Left lobe of liver (tissue), 2 donors: ENCODE results near the gene BICC1. TPM values are rescaled to one million over a fixed set of nuclear protein-coding genes. Genes with fewer than 3 reads are reported as not detected.
A peak's percentile ranks its signal among the peaks of the same experiment; 100 is the strongest.

Experiments
- ATAC-seq: fragments of 200-7000 bp; cut with Tn5 transposase; one replicate; pipeline ENCODE4 v1.9.1; 2020; ENCODE audit warnings: mild to moderate bottlenecking, moderate library complexity
- DNase-seq: peaks from one replicate; pipeline ENCODE4 v3.0.0-alpha.2; 2020; ENCODE audit warnings: low spot score
- total RNA-seq: library from RNA; stranded (reverse); gene quantifications from one replicate; pipeline ENCODE4 v1.2.1, GENCODE V29; 2021
- donor health status: DM: no; HTN: no; CAD: no; lungs with moderate emphysema.
- donor health status: DM: no; HTN: yes; CAD: no.

BICC1 gene
- total RNA-seq, 1 donor from 2014 or later: 1.6 TPM

DNA sequence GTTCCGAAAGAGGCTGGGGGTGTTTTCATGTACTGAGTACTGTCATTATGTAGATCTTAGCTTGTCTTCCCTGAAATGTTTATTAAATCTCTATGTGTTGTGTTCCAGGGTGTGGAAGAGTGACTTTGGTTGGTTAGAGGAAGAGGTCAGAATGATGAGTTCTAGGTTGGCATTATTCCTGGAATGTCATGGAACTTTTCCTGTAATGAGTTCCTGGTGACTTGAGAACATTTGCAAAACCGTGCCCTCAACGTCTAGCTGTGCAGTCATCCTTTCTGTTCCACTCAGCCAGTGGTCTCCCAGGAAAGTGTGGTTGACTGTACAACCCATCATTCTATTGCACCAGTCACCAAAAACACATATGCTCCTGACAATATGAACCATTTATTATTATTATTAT is 129.6 kb downstream of the BICC1 start:
- ATAC-seq: no peak
- no peak for DNase-seq

DNA sequence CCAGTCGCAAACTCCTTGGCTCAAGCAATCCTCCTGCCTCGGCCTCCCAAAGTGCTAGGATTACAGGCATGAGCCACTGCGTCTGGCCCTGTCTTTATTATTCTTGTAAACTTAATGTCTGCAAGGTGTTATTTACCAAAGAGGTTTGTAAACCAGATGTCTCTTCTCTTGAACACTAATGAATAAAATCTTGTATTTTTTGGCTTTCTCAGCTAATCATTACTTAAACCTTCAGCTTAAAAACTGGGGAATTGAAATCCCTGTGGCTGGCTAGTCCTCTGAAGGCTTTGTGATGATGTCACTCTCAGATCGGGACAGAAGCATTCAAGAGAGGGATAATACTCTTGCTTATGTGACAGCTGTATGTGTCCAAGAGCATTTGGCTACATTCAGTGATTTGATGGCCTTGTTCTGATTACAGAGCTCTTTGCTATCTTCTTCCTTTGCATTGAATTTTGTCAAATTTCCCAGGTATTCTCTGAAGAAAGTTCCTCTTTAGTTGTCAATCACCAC is 130.3 kb downstream of the BICC1 start:
- DNase-seq (no peak), ATAC-seq (no peak)

DNA sequence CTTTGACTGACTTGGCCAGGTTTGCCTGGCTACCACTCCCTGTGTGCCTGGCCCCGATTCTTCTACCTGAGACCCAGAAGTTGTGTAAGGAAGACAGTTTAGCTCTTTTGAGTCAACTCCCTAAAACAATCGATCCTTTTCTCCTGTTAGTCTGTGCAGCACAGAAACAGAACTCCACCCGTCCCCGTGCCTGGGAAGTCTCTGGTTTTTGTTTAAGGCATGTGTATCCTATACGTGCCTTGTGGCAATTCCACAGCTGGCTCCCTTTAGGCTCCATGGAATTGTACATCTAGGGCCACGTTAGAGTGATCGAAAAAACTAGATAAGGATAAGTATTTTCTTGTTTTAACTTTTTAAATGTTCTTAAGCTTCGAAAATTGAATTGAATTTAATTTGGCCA is 131.6 kb downstream of the BICC1 start:
- DNase-seq (no peak), ATAC-seq (no peak)

DNA sequence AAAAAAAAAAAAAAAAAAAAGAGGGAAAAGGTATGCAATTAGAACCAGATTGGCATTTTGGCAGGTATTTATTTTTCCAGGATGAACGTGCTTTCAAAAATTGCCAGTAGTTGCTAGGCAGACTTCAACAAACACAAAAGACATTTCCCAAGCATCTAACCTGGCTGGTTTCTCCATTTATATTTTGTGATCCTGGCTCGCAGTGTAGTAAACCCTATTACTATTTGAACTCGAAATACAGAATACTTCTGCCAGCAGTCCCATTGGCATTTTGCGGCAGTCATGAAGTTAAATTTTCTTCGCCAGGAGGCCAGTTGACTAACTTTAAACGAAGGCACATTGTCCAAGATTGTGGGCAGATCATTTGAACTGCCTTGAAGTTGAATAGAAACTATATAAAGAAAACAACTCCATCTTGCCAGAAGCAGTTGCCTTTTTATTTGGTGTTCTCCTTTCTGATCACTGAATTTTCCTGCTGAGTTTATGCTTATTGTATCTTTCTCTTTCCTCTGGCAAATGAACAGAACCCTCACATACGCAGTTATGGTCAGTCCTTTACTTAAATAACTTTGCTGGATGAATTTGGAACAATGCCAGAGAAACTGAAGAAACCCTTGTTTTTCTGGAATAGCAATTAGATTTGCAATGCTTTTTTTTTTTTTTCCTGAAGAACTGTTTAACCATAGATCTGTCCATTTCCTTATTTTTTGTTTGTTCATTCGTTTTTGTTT is 132.9 kb downstream of the BICC1 start:
- DNase-seq (no peak), ATAC-seq (no peak)

DNA sequence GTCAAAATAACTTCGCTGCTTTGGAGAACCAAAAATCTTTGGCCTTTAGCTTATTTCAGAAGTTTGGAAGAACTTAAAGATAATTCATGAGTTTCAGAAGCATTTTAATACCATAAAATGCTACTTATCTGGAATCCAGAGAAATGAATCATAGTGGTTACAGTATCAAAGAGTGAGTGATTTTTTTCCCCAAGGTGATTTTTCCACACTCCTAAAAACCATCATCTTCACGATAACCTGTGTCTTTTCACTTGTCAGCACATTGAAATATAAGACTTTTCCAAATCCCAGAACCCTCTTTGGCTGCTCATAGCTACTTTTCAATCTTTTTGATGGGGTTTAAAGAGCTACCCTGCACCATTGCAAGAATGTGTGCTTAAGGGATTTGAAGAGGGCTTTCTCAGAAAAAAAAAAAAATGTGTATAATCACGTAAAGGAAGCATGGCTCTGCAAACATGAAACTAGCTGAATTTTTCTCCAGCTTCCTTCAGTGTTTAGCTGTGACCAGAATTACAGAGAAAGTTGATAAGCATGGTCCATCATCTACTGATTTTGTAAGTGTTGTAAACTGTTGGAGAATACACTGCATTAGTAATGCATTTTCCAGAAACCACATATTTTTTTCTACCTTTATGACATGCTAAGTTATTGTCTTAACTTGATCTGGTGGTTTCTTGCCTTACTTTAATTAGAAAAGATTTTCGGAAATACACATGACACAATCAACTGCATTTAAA is 134.9 kb downstream of the BICC1 start:
- ATAC-seq (no peak), DNase-seq (no peak)

DNA sequence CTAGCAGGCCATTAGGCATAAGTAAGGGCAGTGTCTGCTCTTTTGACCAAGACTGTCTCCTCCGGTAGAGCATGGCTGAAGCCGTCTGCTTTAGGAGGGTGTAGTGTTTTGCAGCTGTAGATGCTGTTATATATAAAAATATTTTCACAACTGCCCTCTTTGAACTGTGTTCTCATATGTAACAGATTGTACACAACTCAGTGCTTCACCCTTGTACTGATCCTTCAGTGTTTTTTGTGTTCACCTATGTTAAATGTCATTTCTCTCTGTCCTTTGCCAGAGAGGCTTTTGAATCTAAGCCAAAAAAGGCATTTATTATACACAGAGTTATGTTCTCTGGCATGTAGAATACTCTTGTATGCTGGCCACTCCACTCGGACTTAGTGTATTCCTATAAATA is 135.5 kb downstream of the BICC1 start:
- no peak for ATAC-seq

DNA sequence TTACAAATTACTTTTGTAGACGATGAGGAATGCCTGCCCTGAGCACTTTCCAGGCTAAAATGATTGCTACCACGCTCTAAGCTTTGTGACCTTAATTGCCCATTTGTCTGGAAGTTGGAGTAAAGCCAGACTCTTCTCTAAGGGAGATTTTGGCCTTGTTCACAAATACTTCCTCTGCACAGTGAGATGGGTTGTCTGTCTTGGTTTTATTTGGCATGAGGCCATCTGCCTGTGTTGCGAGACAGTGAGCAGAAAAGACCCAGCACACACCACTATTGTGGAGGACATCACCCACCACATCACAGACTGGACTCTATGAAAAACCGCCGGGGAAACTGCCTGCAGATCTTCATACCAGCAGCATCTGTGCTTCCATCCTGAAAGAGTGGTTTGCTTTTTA is 138.4 kb downstream of the BICC1 start:
- ATAC-seq (no peak), DNase-seq (no peak)

More for the DNA sequence above, 135.5 kb downstream of the BICC1 start:
- no peak for DNase-seq

DNA sequence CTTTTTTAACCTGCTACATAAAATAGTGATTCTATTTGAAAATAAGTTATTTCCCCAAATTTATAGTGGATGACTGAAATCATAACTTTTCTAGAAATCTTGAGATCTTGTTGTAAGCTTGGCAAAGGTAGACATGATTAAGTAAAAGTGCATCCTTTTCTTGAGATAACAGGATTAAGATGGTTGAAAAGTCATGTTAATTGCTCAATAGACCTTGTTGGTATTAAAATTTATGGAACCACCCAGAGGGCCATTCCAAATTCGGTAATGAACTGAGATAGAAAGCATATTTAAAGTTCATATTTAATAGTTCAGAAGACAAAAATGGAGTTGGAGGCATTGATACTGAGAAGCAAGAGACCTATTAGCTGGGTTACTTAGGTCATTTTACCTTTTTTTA is 139.1 kb downstream of the BICC1 start:
- ATAC-seq (no peak), DNase-seq (no peak)

DNA sequence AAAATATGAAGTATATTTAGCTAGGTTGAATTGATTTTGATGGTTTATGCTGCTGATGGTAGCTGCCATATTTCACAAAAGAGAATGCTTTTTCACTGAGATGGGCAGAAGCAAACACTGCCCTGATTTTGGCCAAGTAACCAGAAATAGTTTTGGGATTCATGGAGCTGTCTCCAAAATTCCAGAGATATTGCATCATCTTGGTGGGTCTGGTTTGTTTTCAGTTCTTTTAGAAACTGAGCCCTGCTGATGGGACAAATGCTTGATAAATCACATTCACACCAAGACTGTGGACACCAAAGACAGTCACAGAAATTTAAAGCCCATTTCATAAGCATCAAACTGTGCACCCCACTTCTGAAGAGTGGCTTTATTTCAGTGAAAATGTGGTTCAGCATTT is 140.5 kb downstream of the BICC1 start:
- ATAC-seq (no peak), DNase-seq (no peak)

DNA sequence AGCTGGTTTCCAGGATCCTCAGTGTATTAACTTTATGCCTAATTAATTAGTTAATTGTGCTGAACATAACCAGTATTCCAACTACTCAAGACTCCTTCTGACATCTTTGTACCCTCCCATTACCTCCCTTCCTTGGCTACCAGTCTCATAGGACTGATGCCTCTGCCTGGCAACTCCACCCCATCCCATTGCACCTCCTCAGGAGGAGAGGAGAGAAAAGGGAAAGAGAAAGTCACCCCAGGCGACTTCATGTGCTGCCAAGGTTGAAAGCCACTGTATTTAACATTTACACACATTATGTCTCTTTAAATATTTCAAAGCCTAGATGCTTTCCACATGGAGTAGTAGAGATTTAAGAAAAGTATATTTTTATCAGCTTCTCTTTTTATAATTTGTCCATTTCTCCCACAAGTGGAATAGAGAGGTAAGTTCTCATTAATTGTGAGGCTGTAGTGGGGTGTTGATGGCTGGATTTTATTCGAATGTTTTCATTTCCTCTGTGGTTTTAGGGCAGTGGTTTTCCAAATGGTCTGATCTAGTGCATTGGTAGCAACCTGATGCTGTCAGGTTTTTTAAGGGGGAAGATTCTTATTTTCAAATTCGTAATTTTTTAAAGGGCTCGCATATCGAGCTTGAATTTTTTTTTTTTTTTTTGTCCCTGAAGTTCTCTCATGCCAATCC is 148.0 kb downstream of the BICC1 start:
- no peak for DNase-seq
- ATAC-seq: no peak

DNA sequence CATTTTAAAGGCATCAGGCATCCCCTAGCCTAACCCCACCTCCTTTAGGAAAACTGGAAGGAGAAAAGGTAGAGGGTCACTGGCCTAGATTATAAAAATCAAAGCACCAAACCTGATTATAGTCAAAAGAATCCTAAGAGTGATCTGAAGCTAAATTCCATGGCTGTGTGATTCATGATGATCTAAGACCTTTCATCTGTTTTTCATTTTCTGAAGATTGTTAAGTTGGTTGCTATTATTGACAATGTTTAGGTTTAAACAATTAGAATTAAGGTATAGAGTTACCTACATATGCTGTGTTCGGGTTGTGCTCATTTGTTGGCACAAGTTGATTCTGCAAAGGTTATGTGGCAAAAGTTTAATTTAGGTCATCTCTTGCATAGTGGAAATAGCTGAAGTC is 148.7 kb downstream of the BICC1 start:
- ATAC-seq: no peak
- DNase-seq: no peak

DNA sequence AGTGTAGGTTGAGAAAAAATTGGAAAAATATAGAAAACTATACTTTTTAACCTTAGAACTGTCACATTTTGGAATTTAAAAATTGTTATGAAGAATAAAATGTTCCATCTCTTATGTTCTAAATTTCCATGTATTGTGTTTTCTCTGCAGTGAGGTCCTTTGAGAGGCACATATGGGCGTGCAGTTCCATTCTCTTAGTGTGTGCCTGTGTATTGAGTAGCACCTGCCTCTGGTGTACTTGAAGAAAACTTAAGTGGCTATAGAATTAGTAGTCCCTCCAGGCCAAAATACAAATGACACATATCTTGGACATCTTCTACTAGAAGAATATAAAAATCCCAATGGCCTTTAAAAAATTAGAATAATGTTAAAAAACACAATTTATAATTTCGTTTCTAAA is 149.2 kb downstream of the BICC1 start:
- DNase-seq (no peak), ATAC-seq (no peak)

DNA sequence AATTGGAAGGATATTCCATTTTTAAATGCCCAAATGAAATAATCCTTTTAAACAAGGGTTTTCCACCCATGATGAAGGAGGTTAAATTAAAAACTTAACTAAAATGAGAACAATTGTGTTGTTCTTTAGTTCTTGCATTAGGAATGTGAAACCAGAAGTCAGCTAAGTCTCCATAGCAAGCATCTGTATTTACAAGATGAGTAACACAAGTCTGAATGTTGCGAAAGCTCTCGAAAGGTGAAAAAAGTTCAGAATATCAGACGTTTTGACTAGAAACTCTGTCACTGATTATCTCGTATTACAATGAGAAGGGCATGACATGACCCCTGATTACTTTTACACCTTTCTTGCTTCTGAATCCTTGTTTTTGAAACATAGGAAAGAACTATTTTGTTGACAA is 149.6 kb downstream of the BICC1 start:
- DNase-seq: no peak
- peak; percentile 36 for ATAC-seq

DNA sequence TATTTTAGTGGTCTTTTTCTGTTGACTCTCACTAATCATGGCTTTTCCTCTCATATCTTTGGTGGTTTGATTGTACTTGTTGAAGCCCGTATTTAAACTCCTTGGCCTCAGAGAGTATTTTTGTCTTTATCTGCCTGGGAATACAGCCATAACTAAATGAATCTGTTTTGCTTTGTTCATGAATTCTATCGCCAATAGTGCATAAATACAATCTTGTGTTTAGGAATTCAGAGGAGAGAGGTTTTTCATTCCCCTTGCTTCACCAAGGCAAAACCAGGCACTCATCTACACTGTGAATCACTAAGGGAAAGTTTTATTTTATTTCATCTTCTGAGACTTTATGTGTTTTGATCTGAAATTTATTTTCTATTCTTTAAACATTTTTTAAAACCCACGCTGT is 152.7 kb downstream of the BICC1 start:
- ATAC-seq (peak; percentile 33), DNase-seq (no peak)

DNA sequence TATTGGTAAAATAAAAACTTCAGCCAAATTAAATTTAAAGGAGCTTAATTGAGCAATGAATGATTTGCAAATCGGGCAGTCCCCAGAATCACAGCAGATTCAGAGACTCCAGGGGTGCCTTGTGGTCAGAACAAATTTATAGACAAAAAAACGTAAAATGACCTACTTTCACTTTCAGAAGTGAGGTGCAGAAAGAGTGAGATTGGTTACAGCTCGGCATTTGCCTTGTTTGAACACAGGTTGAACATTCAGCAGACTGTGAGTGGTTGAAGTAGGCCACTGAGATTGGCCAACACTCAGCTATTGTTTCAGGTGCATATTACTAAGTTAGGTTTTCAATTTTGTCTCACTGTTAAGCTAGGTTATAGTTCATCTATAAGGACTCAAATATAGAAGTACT is 153.4 kb downstream of the BICC1 start:
- ATAC-seq: peak; percentile 97

DNA sequence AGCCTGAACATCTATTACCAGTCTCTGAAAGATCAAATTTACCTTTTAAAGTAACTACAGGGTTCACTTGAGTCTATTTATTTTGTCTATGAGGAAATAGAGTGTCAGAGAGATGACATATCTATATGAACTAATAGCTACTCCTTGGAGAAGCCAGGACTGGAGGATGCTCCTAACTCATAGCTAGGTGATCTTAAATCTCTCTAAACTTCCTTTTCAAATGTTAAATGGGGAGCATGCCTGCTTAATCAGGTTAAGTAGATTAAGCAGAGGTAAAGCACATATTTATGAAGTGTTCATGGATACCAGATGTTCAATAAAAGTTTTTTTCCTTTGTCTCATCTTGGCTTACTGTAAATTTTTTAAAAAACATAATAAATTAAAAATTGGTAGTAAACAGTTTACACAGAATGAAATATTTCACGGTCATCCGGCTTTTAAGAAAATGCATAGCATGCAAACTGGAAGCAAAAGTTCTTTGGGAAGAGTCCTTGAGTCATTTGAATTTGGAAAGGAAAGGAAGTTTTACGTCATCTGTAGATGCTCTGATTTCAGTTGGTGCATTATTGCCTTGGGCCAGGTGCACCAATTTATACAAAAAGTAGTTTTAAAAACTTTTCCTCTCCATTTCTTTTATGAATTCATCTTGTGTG is 155.1 kb downstream of the BICC1 start:
- DNase-seq (no peak), ATAC-seq (no peak)

More for the DNA sequence above, 153.4 kb downstream of the BICC1 start:
- peak; percentile 51 for DNase-seq

DNA sequence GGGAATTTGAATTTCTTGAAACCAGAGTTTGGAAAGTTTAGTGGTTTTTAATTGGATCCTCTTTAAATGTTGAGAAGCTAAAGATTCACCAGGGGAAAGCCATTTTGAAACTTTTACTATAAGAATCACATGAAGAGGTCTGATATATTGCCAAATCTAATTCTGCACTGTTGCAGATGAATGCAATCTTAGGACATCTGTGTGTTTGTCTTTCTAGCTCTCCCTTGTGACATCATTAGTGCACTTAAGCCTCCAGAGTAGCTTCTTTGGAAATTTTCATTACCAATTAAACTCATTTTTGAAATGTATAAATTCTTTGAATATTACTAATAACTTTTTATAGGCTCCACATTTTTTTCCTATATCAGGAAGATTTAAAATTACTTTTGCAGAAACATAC is 160.2 kb downstream of the BICC1 start:
- DNase-seq (no peak), ATAC-seq (no peak)

DNA sequence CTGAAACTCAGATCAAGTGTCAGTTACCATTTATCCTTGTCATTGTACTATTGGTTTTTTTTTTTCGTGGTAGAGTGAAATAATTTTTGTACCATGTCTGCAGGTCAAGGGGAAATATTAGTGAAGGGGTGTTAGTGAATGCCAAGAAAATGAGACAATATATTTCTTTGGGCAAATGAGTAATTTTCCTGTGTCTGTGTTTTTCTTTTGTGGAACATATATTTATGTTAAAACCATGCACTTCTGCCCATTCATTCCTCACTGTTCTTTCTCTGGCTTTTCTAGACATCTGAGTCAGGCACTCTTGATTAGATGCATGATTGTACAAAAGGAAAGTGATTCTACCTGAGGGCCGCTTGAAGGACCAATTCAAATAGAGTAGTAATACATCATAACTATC is 161.6 kb downstream of the BICC1 start:
- no peak for ATAC-seq
- no peak for DNase-seq

DNA sequence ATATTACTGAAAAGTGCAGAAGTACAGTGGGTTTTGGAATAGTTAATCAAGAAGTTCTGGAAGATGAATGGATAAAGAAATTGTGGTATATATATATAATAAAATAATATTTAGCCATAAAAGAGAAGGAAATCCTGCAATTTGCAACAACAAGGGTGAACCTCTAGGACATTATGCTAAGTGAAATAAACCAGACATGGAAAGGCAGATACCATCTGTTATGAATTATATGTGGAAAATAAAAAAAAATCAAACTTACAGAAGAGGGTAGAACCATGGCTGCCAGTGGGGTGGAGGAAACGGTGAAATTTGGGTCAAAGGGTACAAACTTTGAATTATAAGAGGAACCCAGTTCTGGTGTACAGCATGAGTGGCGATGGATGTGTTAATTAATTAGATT is 162.6 kb downstream of the BICC1 start:
- ATAC-seq: no peak
- DNase-seq: no peak

DNA sequence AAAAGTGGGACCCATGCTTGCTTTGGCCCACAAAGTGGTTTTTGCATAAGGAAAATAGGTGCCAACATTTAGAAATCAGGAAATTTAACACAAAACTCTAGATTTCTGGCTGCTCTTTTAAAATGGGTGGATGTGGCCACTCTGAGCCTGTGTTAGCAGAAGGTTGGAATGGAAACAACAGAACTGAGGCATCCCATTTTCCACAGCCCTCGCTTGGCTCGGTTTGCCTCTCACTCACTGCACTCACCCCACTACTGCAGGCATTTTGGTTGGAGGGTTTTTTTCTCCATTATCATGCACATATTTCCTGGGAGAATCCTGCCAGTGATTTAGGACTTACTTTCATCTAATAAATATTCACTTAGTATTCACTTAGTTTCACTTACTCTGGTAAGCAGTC is 178.9 kb downstream of the BICC1 start:
- no peak for ATAC-seq

DNA sequence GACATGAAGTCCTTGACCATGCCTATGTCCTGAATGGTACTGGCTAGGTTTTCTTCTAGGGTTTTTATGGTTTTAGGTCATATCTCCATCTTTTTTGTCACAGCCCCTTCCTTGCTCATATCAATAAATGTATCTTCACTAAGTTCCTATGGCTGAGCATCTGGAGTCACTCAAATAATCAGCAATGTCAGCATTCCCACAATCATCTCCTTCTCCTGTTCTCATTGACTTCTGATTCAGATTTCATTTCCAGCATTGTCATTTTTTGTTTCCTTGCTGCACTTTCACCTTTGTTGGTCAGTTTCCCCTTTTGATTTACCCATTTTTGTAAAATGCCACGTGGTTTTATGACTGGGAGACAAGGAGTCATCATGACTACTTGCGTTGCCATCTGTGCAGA is 181.2 kb downstream of the BICC1 start:
- no peak for ATAC-seq
- no peak for DNase-seq

More for the DNA sequence above, 178.9 kb downstream of the BICC1 start:
- DNase-seq: no peak
